Type B pancreatic cell (in vitro differentiated cells): ENCODE data around the gene RMDN3. TPM values are rescaled to one million over a fixed set of nuclear protein-coding genes. Genes with fewer than 3 reads are reported as not detected.
A peak's percentile ranks its signal among the peaks of the same experiment; 100 is the strongest.

Experiments used
- DNase-seq: peaks from one replicate; pipeline ENCODE4 v3.0.0; 2021; ENCODE audit warnings: mixed read lengths; ENCODE audit not compliant: unreplicated experiment; ENCODE audit errors: extremely low spot score
- H3K27ac Mint-ChIP-seq: 2 replicates; pipeline ENCODE4 v1.8.0; 2021; ENCODE audit warnings: mild to moderate bottlenecking, mixed read lengths
- H3K27me3 Mint-ChIP-seq: 2 replicates; pipeline ENCODE4 v1.8.0; 2021; ENCODE audit warnings: mixed read lengths
- H3K36me3 Mint-ChIP-seq: 2 replicates; pipeline ENCODE4 v1.8.0; 2021; ENCODE audit warnings: mixed read lengths
- H3K4me1 Mint-ChIP-seq: one replicate; pipeline ENCODE4 v1.8.0; 2021; ENCODE audit warnings: mixed read lengths; ENCODE audit not compliant: unreplicated experiment
- H3K4me3 Mint-ChIP-seq: 2 replicates; pipeline ENCODE4 v1.8.0; 2021; ENCODE audit warnings: mild to moderate bottlenecking, mixed read lengths
- H3K9me3 Mint-ChIP-seq: 2 replicates; pipeline ENCODE4 v1.8.0; 2021; ENCODE audit warnings: mixed read lengths
- CTCF ChIP-seq: fragments of 200-600 bp; sonication (generic); conservative IDR thresholded peaks from 2 replicates; pipeline ENCODE4 v1.5.0; 2021; ENCODE audit warnings: antibody characterized with exemption, mild to moderate bottlenecking
- total RNA-seq: library from RNA; stranded (reverse); gene quantifications from 2 replicates; pipeline ENCODE4 v1.2.1, GENCODE V29; 2021; ENCODE audit warnings: low replicate concordance

The RMDN3 gene
- total RNA-seq, 1 donor from 2014 or later = 32.0 TPM

GRCh38 chr15:40773496-40773895 lies 18.4 kb upstream of the RMDN3 start:
- Mint-ChIP-seq H3K36me3 (no peaks in the 10 kb centered on the region), H3K27me3 (no peaks in the 10 kb centered on the region), H3K4me1 (peaks cover 13% of the 10 kb centered on the region), H3K9me3 (no peaks in the 10 kb centered on the region), H3K4me3 (no peak overlapping the region), H3K27ac (no peak overlapping the region)
- TF ChIP-seq CTCF = no peak
- no peak for DNase-seq

GRCh38 chr15:40772014-40772413 lies 17.0 kb upstream of the RMDN3 start:
- H3K36me3 Mint-ChIP-seq = no peaks in the 10 kb centered on the region
- no peak overlapping the region for H3K27ac Mint-ChIP-seq
- no peak overlapping the region for H3K4me3 Mint-ChIP-seq
- no peaks in the 10 kb centered on the region for H3K27me3 Mint-ChIP-seq
- DNase-seq = no peak
- H3K9me3 Mint-ChIP-seq = no peaks in the 10 kb centered on the region
- no peak for TF ChIP-seq CTCF
- peaks cover 13% of the 10 kb centered on the region for H3K4me1 Mint-ChIP-seq

- Mint-ChIP-seq H3K9me3 (no peaks in the 10 kb centered on the region), H3K27me3 (no peaks in the 10 kb centered on the region), H3K4me1 (peaks cover 13% of the 10 kb centered on the region), H3K36me3 (no peaks in the 10 kb centered on the region), H3K4me3 (no peak overlapping the region), H3K27ac (no peak overlapping the region)
- no peak for DNase-seq
- no peak for TF ChIP-seq CTCF
Observed at GRCh38 chr15:40771242-40771641, 16.2 kb upstream of the RMDN3 start.

- Mint-ChIP-seq H3K9me3 (no peaks in the 10 kb centered on the region), H3K4me1 (peaks cover 23% of the 10 kb centered on the region), H3K27me3 (peaks cover 2% of the 10 kb centered on the region), H3K36me3 (no peaks in the 10 kb centered on the region), H3K4me3 (no peak overlapping the region), H3K27ac (peak overlapping the region; percentile 91)
- no peak for TF ChIP-seq CTCF
- DNase-seq = no peak
Observed at GRCh38 chr15:40770147-40770721, 15.2 kb upstream of the RMDN3 start.

GRCh38 chr15:40769274-40770146 lies 14.5 kb upstream of the RMDN3 start, which contains the start of gene C15orf62:
Gene C15orf62 (plus strand): TSS chr15:40769980. CDS start chr15:40770496, 516 bp downstream.
- Mint-ChIP-seq H3K27ac (peak within 1 kb of the TSS; percentile 91), H3K4me1 (peaks cover 27% of the 10 kb centered on the region), H3K36me3 (no peaks in the 10 kb centered on the region), H3K4me3 (peak within 1 kb of the TSS; percentile 41), H3K27me3 (peaks cover 2% of the 10 kb centered on the region), H3K9me3 (no peaks in the 10 kb centered on the region)
- DNase-seq = no peak
- TF ChIP-seq CTCF = no peak
